Stimulated activated CD8-positive, alpha-beta memory T cell treated with anti-CD3 and anti-CD28 coated beads, Interleukin-15, amount 100 ng/mL, for 4 hours (primary cell): ENCODE results near the gene MRPL4.
A peak's percentile ranks its signal among the peaks of the same experiment; 100 is the strongest.

Experiments used
- DNase-seq, 2 donors: peaks; one replicate each; pipeline ENCODE4 v3.0.0-alpha.2; 2020; ENCODE audit warnings: low read depth in 2 of 2

MRPL4 gene

GRCh38 chr19:10251792-10252694 is at the start of gene MRPL4:
Gene MRPL4 (plus strand): TSS chr19:10252214. CDS start chr19:10252254, 40 bp downstream.
- peak; percentile 86 to 97 for DNase-seq

- no peak for DNase-seq
Observed at GRCh38 chr19:10203686-10204085, 48.3 kb upstream of the MRPL4 start.

DNA sequence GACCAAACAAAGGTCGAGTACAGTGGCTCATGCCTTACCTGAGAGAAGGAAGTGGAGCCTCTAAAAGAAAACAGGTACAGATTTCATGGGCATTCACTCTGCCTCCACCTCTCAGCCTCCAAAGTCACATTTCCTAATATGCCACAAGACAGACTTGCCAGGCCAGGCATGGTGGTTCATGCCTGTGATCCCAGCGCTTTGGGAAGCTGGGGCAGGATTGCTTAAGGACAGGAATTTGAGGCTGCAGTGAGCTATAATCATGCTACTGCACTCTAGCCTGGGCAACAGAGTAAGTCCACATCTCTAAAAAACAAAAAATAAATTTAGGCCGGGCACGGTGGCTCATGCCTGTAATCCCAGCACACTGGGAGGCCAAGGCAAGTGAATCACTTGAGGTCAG is 46.4 kb upstream of the MRPL4 start:
- DNase-seq = no peak

GRCh38 chr19:10206226-10206885 is 45.7 kb upstream of the MRPL4 start:
- DNase-seq = no peak

- no peak for DNase-seq
Observed at GRCh38 chr19:10207026-10207425, 45.0 kb upstream of the MRPL4 start.

GRCh38 chr19:10209315-10209714 is 42.7 kb upstream of the MRPL4 start:
- DNase-seq = no peak

DNA sequence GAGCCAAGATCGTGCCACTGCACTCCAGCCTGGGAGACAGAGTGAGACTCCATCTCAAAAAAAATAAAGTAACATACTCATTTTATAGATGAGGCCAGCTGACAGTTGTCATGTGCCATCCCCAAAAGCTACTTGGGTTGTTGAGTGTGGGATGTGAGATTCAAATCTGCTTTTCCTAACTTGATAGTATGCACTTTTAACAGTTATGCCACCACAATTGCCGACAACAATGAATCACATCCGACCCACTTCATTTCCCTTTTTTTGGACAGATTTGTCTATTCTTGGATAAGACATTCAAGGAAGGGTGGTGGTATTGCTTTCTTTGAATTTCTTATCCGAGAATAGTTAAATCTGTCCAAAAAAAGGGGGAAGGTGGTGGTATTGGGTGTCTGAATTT is 41.0 kb upstream of the MRPL4 start:
- no peak for DNase-seq

DNA sequence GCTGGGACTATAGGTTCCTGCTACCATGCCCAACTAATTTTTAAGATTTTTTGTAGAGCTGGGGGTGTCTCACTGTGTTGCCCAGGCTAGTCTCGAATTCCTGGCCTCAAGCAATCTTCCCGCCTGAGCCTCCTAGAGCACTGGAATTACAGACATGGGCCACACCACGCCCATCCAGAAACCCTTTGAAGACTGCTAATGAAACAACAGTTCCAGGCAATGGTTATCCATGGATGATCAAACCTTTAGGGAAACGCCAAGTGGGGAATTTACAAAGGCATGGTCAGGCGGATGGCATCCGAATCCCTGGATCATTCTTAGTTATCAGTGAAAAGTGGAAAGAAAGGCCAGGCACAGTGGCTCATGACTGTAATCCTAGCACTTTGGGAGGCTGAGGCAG is 40.3 kb upstream of the MRPL4 start:
- no peak for DNase-seq

GRCh38 chr19:10214784-10215183 is 37.2 kb upstream of the MRPL4 start:
- DNase-seq = no peak

DNA sequence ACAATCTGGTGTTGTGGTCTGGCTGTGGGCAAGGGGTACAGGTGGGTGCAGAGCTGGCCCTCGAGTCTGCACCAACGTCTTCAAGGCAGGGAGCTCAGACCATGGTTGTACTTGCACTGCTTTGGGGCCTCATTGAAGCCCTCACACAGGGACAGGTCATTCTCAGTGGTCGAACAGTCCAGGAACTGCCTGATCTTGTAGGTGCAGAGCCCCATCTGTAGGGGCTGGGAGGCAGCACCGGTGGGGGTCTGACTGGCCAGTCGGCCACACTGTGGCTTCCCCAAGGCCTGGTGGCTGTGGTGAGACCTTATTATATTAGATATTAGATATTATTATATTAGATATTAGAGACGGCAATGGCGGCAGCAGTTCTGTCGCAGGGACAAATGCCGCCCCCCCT is 34.9 kb upstream of the MRPL4 start:
- DNase-seq = no peak

- DNase-seq = no peak
Observed at GRCh38 chr19:10219678-10220077, 32.3 kb upstream of the MRPL4 start.

DNA sequence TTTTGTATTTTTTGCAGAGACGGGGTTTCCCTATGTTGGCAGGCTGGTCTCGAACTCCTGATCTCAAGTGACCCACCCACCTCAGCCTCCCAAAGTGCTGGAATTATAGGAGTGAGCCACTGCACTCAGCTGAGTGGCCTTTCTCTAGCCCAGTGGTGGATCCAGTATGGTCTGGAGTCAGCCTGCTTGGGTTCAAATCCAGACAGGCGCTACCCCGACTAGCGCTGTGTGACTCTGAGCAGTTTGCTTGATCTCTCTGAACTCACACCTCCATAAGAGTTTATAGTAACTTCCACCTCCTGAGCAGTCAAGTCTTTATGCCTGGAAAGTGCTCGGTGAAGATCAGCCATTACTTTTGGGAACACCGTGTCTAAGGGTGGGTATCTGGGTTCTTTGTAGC is 31.3 kb upstream of the MRPL4 start:
- DNase-seq = no peak

DNA sequence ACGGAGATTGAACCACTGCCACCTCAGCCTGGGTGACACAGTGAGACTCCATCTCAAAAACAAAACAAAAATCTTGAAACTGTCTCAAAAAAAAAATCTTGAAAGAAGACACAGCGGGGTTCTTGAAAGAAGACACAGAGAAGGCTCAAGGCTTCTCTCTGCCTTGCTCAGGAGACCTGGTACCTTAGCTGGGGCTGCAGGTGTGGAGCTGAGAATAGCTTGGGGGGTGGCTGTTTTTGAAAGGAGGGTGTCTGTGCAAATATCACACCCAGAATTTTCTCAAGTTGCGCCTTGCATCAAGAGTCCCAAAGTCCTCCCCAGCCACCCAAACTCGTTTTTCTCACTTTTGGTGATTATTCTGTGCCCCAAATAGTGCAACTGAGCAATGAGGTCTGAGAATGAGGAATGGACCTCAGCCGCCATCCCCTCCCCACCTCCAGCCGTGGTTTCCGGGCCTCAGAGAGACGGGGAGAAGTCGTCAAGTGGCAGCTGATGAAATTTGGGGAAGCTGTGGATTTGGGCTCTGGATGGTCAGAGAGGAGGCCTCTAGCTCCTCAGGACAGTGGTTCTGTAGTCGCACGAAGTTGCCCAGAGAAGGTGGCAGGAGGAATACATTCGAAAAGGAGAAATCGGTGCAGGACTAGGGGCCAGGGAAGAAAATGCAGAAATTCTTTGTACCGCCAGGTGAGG is 29.7 kb upstream of the MRPL4 start:
- no peak for DNase-seq

- DNase-seq = no peak
Observed at GRCh38 chr19:10223488-10224213, 28.4 kb upstream of the MRPL4 start.

- no peak for DNase-seq
Observed at GRCh38 chr19:10224337-10224736, 27.7 kb upstream of the MRPL4 start.

- no peak for DNase-seq
Observed at GRCh38 chr19:10226021-10226375, 26.0 kb upstream of the MRPL4 start.

DNA sequence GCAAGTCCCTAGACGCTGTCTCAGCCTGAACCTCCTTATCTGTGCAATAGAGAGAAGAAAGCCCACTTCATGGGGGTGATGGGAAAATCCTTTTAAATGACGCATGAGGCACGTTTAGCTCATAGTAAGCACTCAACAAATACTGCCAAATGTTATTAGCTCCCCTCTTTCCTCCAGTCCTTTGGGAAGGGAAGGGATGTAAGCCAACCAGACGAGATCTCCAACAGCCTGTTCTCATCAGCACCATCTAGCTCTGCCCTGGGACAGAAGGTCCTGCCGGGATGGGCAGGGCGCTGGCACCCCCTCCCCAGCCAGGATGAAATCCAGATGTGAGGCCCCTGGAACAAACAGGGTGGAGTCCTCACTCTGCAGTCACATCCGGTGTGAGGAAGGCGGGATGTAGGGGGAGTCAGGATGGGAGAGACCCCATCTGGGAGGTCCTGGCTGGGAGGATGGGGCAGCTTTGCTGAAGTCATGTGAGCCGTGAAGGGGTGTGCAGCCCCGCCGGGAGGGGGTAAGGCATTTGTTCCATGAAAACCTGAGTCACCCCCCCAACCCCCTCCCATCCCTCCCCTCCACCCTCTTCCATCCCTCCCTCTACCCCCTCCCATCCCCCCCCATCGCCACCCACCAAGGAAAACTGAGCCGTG is 25.5 kb upstream of the MRPL4 start:
- DNase-seq = no peak

GRCh38 chr19:10227026-10227971 is 24.7 kb upstream of the MRPL4 start:
- DNase-seq = no peak

DNA sequence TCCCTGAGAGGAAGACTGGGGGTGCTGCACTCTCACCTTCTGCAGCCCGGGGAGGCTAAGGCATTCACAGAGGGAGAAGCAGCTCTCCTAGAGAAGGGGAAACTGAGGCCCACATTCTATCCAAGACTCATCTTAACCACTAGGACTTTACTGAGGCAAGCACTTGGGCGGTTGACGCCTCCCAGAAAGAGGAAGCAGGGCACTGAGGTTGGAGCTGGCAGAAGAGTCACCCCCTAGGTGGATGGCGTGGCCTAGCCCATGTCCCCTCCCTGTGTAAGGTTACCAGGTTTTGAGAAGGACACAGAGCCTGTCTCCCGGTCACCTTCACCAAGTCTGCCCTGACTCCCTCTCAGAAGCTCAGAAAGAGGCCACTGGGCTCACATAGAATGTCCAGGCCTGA is 23.6 kb upstream of the MRPL4 start:
- no peak for DNase-seq

GRCh38 chr19:10228920-10229319 is 23.1 kb upstream of the MRPL4 start:
- no peak for DNase-seq
